LNCaP clone FGC (cell line): ENCODE results near the gene TRIM31.

Source experiments
- DNase-seq: peaks from one replicate; pipeline ENCODE4 v3.0.0-alpha.2; 2011; ENCODE audit warnings: low read depth
- H3K4me3 ChIP-seq: 2 replicates; pipeline ENCODE4 v1.5.1; 2011; ENCODE audit warnings: mild to moderate bottlenecking, low read depth, low read length, control low read depth
- TF ChIP-seq, protein P1 (sequence below): IDR thresholded peaks from 2 replicates; pipeline ENCODE4 v1.5.1; 2012; ENCODE audit warnings: mild to moderate bottlenecking; ENCODE audit not compliant: control insufficient read depth, insufficient read depth; ENCODE audit errors: extremely low read depth

TRIM31 gene

DNA sequence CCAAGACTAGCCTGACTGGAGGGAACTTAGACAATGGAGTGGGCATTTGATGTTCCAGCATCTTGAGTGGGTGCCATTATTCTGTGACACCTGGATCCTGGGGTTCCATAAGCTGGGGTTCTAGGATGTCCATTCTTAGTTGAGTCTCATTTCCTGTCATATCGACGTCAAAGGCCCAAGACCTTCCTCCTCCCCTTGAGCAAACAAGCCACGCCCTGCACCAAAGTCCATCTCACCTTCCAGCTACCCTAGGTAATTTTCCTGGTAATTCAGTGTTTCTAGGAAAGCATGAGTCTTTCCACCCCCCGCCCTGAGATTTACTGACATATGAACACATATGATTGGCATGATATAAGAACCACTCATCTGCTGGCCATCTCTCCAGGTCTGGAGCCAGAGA lies 22.9 kb upstream of the TRIM31 start, which contains the start of gene TRIM40:
Gene TRIM40 (plus strand): TSS at position 384 of the 400 bp plus-strand sequence. CDS start 897 bp downstream, outside the sequence.
- H3K4me3 ChIP-seq: no peak within 1 kb of the TSS
- DNase-seq: no peak
- TF ChIP-seq, protein P1, sequence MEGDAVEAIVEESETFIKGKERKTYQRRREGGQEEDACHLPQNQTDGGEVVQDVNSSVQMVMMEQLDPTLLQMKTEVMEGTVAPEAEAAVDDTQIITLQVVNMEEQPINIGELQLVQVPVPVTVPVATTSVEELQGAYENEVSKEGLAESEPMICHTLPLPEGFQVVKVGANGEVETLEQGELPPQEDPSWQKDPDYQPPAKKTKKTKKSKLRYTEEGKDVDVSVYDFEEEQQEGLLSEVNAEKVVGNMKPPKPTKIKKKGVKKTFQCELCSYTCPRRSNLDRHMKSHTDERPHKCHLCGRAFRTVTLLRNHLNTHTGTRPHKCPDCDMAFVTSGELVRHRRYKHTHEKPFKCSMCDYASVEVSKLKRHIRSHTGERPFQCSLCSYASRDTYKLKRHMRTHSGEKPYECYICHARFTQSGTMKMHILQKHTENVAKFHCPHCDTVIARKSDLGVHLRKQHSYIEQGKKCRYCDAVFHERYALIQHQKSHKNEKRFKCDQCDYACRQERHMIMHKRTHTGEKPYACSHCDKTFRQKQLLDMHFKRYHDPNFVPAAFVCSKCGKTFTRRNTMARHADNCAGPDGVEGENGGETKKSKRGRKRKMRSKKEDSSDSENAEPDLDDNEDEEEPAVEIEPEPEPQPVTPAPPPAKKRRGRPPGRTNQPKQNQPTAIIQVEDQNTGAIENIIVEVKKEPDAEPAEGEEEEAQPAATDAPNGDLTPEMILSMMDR: no peak

DNA sequence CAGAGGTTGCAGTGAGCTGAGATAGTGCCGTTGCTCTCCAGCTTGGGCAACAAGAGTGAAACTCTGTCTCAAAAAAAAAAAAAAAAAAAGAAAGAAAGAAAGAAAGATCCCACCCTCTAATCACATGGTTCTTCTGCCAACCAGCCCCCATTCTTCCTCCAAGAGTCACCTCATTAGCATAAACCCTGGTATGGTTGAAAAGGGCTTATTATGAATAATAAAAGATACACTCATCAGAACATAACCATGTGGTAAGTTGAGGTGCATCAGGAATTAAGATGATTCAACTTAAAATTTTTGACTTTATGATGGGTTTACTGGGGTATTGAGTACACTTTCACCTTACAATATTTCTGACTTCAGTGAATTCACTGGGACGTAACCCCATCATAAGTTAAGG lies 22.3 kb upstream of the TRIM31 start:
- DNase-seq: no peak
- TF ChIP-seq, protein P1: no peak
- H3K4me3 ChIP-seq: no peak overlapping the region

DNA sequence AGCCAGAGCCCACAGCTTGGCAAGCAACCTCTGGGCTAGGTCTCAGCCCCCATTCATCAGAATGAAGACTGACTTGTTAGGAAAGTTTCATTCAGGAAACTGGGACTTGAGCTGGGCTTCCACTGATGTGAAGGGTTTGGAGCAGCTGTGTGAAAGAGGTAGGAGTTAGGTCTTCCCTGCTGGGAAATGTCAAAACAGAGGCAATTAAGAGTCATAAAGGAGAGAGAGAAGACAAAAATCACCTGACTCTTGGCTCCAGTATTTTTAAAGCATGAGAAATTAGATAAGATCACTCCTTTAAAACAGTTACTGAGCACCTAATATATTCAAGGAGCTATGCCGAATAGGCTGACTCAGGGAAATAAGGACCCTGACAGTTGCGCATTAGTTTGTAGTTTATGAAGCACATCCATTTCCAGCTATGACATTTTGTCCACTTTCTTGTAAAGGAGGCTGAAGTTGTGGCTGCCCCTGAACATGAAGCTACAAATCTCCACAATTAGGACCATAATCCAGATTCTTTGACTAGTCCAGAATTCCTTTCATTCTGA lies 19.1 kb upstream of the TRIM31 start:
- TF ChIP-seq, protein P1: no peak
- DNase-seq: no peak
- H3K4me3 ChIP-seq: no peak overlapping the region

DNA sequence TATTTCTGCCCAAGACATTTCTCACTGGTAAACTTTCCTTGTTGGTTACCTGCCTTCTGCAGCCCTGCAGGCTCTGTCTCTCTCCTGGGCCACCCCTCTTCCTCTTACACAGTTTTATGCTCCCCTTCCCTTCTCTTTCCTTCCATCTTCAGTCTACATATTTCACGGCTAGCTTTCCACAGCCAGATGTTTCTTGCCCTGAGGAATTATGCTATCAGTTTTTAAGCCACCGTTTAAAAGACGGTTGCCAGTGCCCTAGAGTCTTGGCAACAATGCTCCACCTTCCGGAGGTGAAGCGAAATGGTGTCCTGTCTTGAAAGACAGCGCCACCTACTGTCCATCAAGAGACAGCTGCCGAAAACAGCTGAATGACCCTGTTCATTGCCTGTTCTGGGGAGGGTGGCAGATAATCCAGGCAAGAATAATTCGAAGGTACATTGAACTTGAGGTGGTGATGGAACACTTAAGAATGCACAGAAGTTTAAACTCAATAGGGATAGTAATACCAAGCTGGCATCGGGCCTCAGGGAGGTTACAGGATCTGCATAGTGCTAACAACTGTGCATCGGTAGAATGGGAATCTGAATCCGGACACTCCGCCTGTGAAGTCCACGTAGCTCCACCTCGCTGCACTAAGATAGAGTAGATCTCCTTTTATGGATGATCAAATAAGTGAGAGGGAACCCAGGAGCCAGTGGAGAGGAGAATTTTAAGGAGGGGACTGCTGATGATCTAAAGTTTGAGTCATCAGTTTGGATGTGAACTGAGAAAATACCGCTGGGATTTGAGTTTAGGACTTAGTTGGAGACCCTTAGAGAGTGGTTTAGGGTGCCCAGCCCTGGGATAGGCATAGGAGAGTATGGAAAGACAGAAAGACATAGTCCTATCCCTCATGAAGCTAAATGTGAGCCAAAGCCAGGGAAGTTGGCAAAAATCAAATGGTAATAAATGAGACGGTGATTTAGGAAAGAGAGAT lies 18.3 kb upstream of the TRIM31 start:
- peak; percentile 71 for DNase-seq
- TF ChIP-seq, protein P1: peak; percentile 100
- no peak overlapping the region for H3K4me3 ChIP-seq

DNA sequence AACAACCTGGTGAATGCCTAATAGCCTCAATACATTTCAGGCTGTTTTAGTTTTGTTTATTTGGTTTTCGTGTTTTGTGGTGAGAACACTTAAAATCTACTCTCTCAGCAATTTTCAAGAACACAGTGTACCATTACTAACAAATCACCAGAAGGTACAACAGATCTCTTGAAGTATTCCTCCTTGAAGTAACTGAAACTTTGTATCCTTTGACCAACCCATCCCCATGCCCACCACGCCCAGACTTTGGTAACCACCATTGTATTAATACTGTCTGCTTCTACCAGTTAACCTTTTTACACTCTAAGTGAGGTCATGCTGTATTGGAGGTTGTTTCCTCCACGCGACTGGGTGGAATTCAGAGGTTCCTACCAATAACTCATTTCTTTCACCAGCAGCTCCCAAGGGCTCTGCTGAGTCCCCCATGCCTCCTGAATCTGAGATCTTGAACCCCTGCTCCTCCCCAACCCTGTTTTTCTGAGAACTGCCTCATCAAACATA lies 17.3 kb upstream of the TRIM31 start:
- TF ChIP-seq, protein P1: no peak
- DNase-seq: no peak

DNA sequence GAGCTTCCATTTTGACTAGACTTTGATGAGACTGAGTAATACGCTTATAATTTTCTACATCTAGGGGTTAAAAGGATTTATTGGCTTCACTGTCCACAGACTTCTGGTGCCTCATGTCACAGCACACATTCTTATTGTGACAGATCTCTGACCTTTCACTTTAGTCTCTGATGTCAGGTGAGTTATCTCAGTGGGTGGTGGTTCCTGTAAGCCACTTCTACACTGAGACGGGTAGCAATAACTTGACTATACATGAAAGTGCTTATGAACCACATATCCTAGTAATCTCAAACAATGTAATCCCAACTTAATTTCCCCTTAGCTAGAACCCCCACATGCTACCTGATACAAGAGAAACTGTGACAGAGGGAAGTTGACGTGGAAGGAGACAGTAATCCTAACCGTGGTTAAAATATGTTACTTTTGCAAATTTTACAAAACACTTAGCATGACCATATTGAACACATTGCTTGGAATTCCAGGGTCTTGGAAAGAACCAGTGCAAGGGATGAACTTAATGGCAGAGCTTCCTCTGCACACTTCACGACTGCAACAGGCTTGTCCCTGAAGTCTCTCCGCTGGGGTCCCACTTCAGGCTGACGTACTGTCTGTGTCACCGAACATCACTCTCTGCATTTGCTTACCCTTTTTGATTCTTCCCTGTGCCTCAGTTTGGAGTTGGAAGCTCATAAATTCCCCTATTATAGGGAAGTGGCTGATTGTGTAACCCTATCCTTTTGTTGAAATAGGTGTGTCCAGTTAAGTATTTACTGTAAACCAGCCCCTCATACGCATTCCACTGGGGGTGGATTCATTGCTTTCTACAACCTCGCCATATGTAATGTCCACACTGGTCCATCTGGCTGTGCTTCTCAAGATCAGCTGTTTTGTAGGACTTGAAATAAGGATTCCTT lies 16.6 kb upstream of the TRIM31 start:
- TF ChIP-seq, protein P1: no peak
- H3K4me3 ChIP-seq: no peak overlapping the region
- DNase-seq: no peak

More for the DNA sequence above, 17.3 kb upstream of the TRIM31 start:
- H3K4me3 ChIP-seq: no peak overlapping the region
